ENCODE results near the gene SREBF2. TPM values are rescaled to one million over a fixed set of nuclear protein-coding genes. Genes with fewer than 3 reads are reported as not detected.
A peak's percentile ranks its signal among the peaks of the same experiment; 100 is the strongest.

Gene SREBF2
- total RNA-seq, 2 donors from 2014 or later = 48.3 to 65.3 TPM

DNA sequence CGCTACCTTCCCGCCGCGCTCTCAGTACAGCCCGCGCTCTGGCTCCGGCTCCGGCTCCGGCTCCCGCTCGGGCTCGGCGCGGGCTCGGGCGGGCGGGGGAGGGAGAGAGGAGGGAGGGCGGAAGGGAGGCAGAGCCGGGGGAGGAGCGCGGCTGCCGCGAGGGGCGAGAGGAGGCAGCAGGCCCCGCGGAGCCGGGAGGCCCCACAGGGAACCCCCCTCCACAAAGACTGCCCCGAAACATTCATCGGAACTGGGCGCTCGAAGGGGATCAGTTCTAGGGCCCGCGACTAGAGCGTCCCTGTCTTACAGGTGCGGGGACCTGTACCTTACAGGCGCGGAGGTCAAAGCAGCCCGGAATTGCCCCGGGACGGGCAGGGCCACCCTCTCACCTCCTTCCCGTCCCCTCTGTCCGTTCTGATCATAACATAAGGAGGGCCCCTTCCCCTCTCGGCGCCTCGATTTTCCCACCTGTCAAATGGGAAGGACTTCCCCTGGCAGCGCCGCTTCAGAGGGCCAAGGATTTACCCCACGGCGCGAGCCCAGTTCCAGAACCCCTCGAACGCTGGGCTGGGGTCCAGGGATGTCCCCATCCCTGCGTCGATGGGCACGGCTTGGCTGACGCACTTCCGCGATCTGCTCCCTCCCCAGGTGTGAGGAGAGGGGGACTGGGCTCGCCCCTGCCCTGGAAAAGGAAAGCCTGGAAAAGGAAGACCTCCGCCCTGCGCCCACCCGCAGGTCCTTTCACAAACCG lies 82.3 kb downstream of the SREBF2 start, which contains the start of gene SHISA8:
TSS of gene SHISA8 (minus strand) at position 40 of the 751 bp plus-strand sequence. CDS start 407 bp downstream, outside the sequence.
- TF ChIP-seq, protein P1, sequence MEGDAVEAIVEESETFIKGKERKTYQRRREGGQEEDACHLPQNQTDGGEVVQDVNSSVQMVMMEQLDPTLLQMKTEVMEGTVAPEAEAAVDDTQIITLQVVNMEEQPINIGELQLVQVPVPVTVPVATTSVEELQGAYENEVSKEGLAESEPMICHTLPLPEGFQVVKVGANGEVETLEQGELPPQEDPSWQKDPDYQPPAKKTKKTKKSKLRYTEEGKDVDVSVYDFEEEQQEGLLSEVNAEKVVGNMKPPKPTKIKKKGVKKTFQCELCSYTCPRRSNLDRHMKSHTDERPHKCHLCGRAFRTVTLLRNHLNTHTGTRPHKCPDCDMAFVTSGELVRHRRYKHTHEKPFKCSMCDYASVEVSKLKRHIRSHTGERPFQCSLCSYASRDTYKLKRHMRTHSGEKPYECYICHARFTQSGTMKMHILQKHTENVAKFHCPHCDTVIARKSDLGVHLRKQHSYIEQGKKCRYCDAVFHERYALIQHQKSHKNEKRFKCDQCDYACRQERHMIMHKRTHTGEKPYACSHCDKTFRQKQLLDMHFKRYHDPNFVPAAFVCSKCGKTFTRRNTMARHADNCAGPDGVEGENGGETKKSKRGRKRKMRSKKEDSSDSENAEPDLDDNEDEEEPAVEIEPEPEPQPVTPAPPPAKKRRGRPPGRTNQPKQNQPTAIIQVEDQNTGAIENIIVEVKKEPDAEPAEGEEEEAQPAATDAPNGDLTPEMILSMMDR (IDR thresholded peaks at IDR 0.05) = no peak

GRCh38 chr22:41915786-41916493 lies 83.0 kb downstream of the SREBF2 start:
- TF ChIP-seq, protein P1 (IDR thresholded peaks at IDR 0.05) = no peak
- Histone ChIP-seq H3K36me3 (no peaks in the 10 kb centered on the region), H3K9me3 (no peaks in the 10 kb centered on the region), H3K27ac (no peak overlapping the region), H3K27me3 (replicated peaks; ENCODE audit: insufficient read depth) (peaks cover 27% of the 10 kb centered on the region), H3K4me3 (no peak overlapping the region), H3K4me1 (ENCODE audit: control insufficient read depth in 1 of 2, low read depth in 2 of 2) (peaks cover 21 to 41% of the 10 kb centered on the region in 2 donors)
- DNase-seq (ENCODE audit: low spot score) (no peak), ATAC-seq (ENCODE audit: insufficient number of reproducible peaks, low FRiP score, low read depth) (no peak)

More for the DNA sequence above, 82.3 kb downstream of the SREBF2 start, which contains the start of gene SHISA8:
- Histone ChIP-seq H3K4me3 (peak within 1 kb of the TSS; percentile 68), H3K4me1 (ENCODE audit: control insufficient read depth in 1 of 2, low read depth in 2 of 2) (peaks cover 28 to 45% of the 10 kb centered on the region in 2 donors), H3K36me3 (no peaks in the 10 kb centered on the region), H3K27me3 (replicated peaks; ENCODE audit: insufficient read depth) (peaks cover 27% of the 10 kb centered on the region), H3K9me3 (no peaks in the 10 kb centered on the region), H3K27ac (no peak within 1 kb of the TSS)
- DNase-seq (ENCODE audit: low spot score) (no peak), ATAC-seq (ENCODE audit: insufficient number of reproducible peaks, low FRiP score, low read depth) (no peak)

- H3K27me3 ChIP-seq (replicated peaks; ENCODE audit: insufficient read depth) = peaks cover 20% of the 10 kb centered on the region
These were observed 83.9 kb downstream of the SREBF2 start for GRCh38 chr22:41916745-41917358.

DNA sequence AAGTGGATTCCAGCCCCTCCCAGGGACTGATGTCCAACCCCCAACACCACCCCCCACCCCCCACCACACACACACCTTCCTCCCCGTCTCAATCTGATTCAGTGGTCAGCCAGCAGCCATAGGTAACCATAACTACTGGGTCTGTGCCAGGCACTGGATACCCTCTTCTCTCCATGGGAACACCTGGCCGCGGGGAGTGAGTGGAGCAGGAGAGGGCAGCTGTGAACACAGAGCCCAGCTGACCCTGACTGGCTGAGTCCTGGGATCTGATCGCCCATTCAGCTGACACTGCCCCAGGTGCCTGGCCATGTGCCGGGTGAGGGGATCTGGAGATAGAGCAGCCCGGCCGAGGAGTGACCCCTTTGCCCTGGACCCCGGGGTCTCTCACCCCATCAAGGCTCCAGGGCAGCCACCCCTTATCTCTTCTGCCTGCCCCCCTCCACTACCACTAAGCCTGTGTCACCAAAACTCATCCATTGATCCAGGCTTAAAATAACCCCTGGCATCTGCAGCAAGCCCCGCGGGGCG lies 84.5 kb downstream of the SREBF2 start:
- Histone ChIP-seq H3K36me3 (no peaks in the 10 kb centered on the region), H3K9me3 (no peaks in the 10 kb centered on the region), H3K27me3 (replicated peaks; ENCODE audit: insufficient read depth) (peaks cover 20% of the 10 kb centered on the region), H3K4me3 (no peak overlapping the region), H3K4me1 (ENCODE audit: control insufficient read depth in 1 of 2, low read depth in 2 of 2) (peaks cover 16 to 33% of the 10 kb centered on the region in 2 donors), H3K27ac (no peak overlapping the region)
- TF ChIP-seq, protein P1 (IDR thresholded peaks at IDR 0.05) = no peak
- ATAC-seq (ENCODE audit: insufficient number of reproducible peaks, low FRiP score, low read depth) (no peak), DNase-seq (ENCODE audit: low spot score) (no peak)

More at GRCh38 chr22:41916745-41917358, 83.9 kb downstream of the SREBF2 start:
- TF ChIP-seq, protein P1 (IDR thresholded peaks at IDR 0.05) = no peak
- H3K27ac ChIP-seq = no peak overlapping the region
- DNase-seq (ENCODE audit: low spot score) (no peak), ATAC-seq (ENCODE audit: insufficient number of reproducible peaks, low FRiP score, low read depth) (no peak)
- H3K4me3 ChIP-seq = no peak overlapping the region
- peaks cover 16 to 33% of the 10 kb centered on the region in 2 donors for H3K4me1 ChIP-seq (ENCODE audit: control insufficient read depth in 1 of 2, low read depth in 2 of 2)
- H3K36me3 ChIP-seq = no peaks in the 10 kb centered on the region
- no peaks in the 10 kb centered on the region for H3K9me3 ChIP-seq
